Stimulated activated CD4-positive, alpha-beta T cell treated with anti-CD3 and anti-CD28 coated beads, Interleukin-1b, Interleukin-23, amount 100 ng/mL, for 24 hours (primary cell): Measurements from ENCODE around the gene OR2M4.
"Not testable (repeated sequence)": the region's sequence is repeated elsewhere in the genome, so short reads cannot be mapped to it uniquely, and the experiment has no call there.

Source experiments
- DNase-seq, 4 experiments: peaks; one replicate each; pipeline ENCODE4 v3.0.0-alpha.2; 2020; ENCODE audit warnings: low read depth in 4 of 4, low spot score in 1 of 4

OR2M4 gene, protein sequence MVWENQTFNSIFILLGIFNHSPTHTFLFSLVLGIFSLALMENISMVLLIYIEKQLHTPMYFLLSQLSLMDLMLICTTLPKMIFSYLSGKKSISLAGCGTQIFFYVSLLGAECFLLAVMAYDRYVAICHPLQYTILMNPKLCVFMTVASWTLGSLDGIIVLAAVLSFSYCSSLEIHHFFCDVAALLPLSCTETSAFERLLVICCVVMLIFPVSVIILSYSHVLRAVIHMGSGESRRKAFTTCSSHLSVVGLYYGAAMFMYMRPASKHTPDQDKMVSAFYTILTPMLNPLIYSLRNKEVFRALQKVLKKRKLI

DNA sequence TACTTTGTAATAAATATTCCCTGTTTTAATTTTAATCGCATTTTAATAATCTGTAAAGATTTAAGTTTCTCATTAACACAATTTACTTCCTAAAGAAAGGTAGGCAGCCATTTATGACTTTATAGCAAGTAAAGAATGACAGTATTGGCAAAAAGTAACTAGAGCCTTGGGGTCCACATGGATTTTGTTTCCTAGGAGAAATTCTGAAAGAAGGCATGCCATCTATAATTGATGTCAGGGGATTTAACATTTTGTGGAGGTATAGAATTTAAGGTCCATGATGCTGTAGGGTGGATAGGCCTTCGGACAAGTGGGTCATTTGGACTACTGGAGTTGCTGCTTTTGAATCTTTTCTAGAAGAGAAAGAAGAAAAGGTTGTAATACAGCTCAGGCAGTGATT is at the start of gene OR2M4:
TSS of gene OR2M4 (plus strand) at position 301 of the 400 bp plus-strand sequence. CDS start 7,512 bp downstream, outside the sequence.
- DNase-seq, result no peak

DNA sequence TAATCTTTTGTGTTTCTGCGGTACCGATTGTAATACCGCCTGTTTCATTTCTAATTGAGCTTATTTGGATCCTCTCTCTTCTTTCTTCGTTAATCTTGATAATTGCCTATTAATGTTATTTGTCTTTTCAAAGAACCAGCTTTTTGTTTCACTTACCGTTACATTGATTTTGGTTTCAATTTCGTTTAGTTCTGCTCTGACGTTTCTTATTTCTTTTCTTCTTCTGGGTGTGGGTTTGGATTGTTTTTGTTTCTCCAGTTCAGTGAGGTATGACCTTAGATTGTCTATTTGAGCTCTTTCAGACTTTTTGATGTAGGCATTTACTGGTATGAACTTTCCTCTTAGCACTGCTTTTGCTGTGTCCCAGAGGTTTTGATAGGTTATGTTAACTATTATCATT is 47.2 kb upstream of the OR2M4 start:
- DNase-seq, result no peak

DNA sequence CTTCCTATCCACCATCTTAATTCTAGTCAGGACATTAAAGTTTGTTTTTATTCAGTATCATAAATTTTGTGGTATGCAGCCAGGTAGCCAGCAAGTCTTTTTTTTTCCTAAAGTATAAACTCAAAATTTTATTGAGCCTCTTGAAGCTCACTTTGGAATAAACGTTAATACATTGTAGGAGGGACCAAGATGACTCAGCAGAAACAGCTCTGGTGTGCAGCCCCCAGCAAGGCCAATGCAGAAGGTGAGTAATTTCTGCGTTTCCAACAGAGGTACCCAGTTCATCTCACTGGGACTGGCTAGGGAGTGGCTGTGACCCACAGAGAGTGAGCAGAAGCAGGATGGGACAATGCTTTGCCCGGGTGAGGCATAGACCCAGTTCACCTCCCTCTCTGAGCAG is 43.9 kb upstream of the OR2M4 start:
- no peak for DNase-seq

DNA sequence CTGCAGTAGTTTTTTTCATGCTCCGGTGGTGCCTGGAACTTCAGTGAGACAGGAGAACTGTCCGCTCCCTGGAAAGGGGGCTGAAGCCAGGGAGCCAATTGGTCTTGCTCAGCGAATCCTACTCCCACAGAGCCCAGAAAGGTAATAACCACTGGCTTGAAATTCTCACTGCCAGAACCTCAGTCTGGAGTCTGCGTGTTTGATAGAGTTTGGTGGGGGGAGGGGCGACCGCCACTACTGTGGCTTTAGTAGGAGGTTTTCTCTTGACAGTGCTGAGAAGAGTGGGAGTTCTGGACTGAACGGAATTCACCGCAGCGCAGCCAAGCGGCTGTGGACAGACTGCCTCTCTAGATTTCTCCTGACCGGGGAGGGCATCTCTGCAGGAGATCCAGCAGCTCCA is 42.2 kb upstream of the OR2M4 start:
- no peak for DNase-seq

DNA sequence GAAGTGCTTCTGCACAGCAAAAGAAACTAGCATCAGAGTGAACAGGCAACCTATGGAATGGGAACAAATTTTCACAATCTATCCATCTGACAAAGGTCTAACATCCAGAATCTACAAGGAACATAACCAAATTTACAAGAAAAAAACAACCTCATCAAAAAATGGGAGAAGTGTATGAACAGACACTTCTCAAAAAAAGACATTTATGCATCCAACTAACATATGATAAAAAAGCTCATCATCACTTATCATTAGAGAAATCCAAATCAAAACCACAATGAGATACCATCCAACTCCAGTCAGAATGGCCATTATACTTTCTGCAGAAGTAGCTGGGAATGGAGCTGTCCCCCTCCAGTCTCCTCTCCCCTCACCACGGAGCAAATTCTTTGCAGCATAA is 37.1 kb upstream of the OR2M4 start:
- no peak for DNase-seq

DNA sequence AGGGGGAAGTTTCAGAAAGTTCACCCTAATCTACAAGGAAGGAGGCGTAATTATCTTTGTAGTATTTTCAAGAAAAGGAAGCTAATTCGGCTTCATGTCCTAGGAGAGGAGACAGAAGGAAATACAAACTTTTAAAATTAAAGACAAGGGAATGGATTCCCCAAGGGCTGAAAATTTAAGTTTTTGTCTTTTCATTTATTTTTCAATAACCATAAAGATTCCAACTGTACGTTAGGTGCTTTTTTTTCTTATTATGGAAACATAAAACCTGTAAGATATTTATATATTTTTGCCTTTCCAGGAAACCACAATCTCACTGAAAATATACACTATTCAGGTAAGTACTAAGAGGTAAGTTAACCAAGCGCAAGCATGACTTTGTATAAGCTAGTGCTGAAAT is 34.3 kb upstream of the OR2M4 start, which contains the start of gene OR2M3:
TSS of gene OR2M3 (plus strand) at position 301 of the 400 bp plus-strand sequence. CDS start 5,803 bp downstream, outside the sequence.
- no peak for DNase-seq

DNA sequence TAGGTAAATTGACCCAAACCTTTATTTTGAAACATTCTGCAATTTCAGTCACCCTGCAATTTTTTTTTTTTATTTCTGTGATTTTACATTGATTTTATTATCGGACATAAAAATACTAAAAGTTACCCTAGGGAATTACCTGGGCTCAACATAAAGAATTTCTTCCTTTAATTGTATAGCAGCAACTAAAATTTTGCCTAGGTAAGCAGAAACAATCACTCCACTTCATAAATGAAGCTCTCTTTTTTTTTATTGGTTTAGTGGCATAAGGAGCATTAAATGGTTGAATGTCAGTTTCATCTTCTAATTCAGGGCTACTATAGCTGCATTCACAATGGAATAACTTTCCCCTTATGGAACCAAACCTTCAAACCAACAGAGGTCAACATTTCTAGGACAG is 15.3 kb upstream of the OR2M4 start:
- no peak for DNase-seq

DNA sequence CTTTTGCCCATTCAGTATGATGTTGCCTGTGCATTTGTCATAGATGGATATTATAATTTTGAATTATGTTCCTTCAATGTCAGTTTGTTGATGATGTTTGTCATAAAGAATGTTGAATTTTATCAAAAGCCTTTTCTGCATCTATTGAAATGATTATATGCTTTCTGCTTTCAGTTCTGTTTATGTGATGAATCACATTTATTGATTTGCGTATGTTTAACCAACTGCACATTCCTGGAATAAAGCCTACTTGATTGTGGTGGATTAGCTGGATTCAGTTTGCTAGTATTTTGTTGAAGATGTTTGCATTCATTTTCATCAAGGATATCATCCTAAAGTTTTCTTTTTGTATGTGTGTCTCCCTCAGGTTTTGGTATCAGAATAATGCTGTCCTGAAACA is 5.7 kb upstream of the OR2M4 start:
- DNase-seq, result no peak

DNA sequence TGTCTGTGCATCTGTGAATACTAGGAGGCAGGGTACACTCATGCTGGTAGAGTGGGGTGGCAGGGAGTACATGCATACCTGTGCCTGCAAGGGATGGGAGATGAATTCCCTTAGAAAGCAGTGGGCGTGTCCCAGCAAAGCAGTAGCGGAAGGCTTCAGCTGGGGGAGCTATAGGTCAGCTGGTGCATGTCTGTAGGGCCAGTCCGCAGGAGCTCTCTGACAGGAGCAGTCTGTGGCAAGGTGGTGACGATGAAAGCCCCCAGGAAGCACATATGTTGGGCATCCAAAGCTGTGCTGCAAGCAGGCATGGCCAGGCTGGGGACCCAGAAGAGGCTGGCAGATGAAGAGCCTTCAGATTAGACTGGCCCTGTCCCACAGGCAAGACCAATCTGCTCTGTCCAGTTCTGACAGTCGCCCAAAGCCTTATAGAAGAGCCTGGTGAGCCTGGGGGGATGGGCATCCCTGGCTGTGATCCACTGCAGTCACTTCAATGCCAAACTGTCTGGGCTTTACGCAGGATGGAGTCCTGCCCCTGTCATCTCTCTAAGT is 1.8 kb upstream of the OR2M4 start:
- no peak for DNase-seq

DNA sequence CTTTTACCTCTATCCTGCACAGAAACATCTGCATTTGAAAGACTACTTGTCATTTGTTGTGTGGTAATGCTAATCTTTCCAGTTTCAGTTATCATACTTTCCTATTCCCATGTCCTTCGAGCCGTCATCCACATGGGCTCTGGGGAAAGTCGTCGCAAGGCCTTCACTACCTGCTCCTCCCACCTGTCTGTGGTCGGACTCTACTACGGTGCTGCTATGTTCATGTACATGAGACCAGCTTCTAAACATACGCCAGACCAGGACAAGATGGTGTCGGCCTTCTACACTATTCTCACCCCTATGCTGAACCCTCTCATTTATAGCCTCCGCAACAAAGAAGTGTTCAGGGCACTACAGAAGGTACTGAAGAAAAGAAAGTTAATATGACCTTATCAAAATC is 8.3 kb downstream of the OR2M4 start:
- DNase-seq, result no peak

DNA sequence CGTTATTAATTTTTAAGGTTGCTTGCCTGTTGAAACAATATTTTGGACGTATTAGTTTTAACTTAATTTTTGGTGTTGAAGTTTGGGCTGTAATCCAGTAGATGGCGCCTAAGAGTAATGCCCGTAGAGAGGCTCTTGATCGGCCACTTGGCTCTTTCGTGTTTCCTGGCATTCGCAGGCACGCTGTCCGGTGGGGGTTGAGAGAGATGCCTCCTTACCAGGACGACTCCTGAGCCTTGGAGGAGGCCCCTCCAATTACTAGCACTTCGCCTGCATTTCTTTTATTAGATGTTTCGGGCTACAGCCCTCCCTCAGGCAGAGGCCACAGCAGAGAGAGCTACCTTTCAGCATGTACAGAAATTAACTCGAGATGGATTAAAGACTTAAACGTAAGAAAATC is 12.0 kb downstream of the OR2M4 start:
- peak in 2 of 4 experiments; percentile 1 for DNase-seq

DNA sequence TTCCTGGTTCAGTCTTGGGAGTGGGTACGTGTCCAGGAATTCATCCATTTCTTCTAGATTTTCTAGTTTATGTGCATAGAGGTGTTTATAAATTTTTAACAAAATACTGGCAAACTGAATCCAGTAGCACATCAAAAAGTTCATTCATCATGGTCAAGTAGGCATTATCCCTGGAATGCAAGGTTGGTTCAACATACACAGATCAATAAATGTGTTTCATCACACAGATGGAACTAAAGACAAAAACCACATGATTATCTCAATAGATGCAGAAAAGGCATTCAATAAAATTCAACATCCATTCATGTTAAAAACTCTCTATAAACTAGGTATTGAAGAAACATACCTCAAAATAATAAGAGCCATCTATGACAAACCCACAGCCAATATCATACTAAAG is 28.1 kb downstream of the OR2M4 start:
- not testable (repeated sequence) for DNase-seq

DNA sequence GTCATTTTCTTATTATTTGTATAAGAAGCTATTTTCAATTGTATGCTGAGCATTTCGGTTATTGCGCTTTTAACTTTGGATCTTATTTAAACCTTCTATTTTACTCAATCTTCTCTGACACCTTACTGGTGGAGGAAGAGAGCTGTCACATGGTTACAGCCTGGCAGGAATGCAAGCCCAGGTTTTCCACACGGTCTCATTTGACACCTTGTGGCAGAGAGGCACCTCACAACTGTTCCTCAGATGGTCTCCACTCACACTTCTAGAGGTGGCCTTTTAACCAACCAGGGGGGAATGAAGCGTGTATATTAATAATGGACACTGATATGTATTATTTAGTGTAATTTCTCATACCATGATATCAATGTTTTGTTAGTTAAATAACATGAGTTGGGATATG is 37.0 kb downstream of the OR2M4 start:
- no peak for DNase-seq

DNA sequence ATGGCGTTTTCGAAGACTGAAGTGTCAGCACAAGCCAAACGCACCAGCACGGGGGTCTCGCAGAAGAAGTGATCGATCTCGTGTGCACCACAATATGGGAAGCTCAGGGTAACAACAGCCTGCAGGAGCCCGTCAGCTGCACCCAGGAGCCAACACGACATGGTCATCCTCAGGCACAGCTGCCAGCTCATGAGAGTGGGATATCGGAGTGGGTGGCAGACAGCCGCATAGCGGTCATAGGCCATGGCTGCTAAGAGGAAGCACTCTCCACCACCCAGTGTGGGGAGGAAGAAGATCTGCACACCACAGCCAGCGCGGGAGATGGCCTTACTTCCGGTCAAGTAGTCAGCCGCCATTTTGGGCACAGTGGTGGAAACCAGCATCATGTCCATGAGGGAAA is 42.0 kb downstream of the OR2M4 start:
- DNase-seq, result not testable (repeated sequence)

DNA sequence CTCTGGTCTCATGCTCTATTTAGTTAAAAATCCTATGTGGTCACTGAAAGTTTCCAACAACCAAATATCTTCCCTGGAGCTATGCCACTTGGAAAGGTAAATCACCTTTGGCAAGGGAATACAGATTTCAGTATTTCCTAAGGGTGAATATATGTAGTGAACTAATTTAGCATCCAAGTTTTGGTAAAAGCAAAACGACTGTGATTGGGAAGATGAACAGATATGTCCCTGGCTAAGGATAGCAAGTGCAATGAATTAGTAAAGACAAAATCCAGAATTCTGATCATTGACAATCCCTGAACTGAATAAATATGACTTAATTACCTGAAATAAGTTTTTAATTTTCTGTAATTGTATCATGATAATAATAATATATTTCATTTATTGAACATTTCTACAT is 46.7 kb downstream of the OR2M4 start, which contains the start of gene OR2T33:
TSS of gene OR2T33 (minus strand) at position 101 of the 400 bp plus-strand sequence. CDS start 4,162 bp downstream, outside the sequence.
- DNase-seq, result no peak

DNA sequence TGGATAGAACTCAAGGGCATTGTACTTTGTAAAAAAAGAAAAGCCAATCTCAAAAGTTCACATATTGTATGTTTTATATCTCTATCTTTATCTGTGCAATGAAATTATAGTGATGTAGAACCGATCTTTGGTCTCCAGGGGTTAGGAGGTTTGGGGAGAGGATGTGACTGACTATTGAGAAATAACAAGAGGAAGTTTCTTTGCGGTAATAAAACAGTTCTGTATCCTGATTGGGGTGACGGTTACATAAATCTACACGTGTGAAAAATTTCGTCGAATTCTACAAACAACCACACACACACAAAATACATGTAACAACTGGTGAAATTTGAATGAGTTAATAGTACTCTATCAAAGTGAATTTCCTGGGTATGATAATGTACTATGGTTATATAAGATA is 57.2 kb downstream of the OR2M4 start:
- DNase-seq, result no peak
